Activated naive CD8-positive, alpha-beta T cell treated with anti-CD3 and anti-CD28 coated beads, Interleukin-2, amount 50 U/mL, for 24 hours (primary cell): ENCODE measurements around the gene SOCS1.

Experiments used
- ATAC-seq: fragments of 150-1000 bp; cut with Tn5 transposase; one replicate; pipeline ENCODE4 v1.10.0; 2021
- DNase-seq: peaks from one replicate; pipeline ENCODE4 v3.0.0; 2021
- H3K27ac Mint-ChIP-seq: one replicate; pipeline ENCODE4 v1.8.0; 2021; ENCODE audit warnings: mild to moderate bottlenecking, mixed read lengths
- H3K27me3 Mint-ChIP-seq: one replicate; pipeline ENCODE4 v1.8.0; 2021; ENCODE audit warnings: mixed read lengths
- H3K36me3 Mint-ChIP-seq: one replicate; pipeline ENCODE4 v1.8.0; 2021; ENCODE audit warnings: low read depth, mixed read lengths
- H3K4me1 Mint-ChIP-seq: one replicate; pipeline ENCODE4 v1.8.0; 2021; ENCODE audit warnings: mixed read lengths
- H3K4me3 Mint-ChIP-seq: one replicate; pipeline ENCODE4 v1.8.0; 2021; ENCODE audit warnings: mild to moderate bottlenecking, moderate library complexity, mixed read lengths
- H3K9me3 Mint-ChIP-seq: one replicate; pipeline ENCODE4 v1.8.0; 2021; ENCODE audit warnings: mixed read lengths

Gene SOCS1

DNA sequence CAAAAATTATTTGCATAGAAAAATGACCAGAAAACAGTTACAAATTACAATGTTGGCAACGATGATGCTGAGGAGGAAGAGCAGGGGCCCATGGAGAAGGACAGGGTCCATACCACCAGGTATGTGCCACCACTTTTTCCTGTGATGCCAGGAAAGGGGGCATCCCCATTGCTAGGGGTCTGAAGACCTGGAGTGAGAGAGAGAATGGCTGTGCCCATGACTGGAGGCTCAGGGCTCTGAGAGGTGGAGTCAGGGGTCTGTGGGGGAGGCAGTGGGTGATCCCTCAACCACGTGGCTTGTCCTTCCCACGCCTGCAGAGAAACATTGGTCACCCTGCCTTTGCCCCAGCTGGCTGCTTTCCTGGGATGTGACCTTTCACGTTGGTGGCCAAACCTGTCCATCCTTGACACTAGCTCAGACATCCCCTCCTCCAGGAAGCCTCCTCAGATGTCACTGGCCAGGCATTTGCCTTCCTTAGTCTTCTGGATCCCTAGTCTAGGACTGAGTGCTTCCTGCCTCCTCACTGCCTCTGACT, 51.4 kb downstream of the SOCS1 start:
- Mint-ChIP-seq H3K27ac (no peak overlapping the region), H3K27me3 (no peaks in the 10 kb centered on the region), H3K36me3 (no peaks in the 10 kb centered on the region), H3K9me3 (no peaks in the 10 kb centered on the region), H3K4me3 (no peak overlapping the region), H3K4me1 (peaks cover 67% of the 10 kb centered on the region)
- DNase-seq: no peak
- no peak for ATAC-seq
